PC-9 (cell line): ENCODE data around the gene IGFL1. TPM values are rescaled to one million over a fixed set of nuclear protein-coding genes. Genes with fewer than 3 reads are reported as not detected.

Experiments used
- BruUV-seq: library from RNA; stranded (reverse); fragments of 400-500 nt; replicated peaks from 2 replicates; lab custom pipeline; 2021; lab: Mats Ljungman, UMichigan
- CTCF ChIA-PET: fragments of 300-600 bp; sonication (Branson Sonifier 250); formaldehyde crosslinking; loops from one replicate; lab custom pipeline; 2022; ENCODE audit warnings: antibody characterized with exemption; lab: Charles Lee
- POLR2A ChIA-PET: fragments of 300-600 bp; sonication (Branson Sonifier 250); formaldehyde crosslinking; loops from one replicate; lab custom pipeline; 2022; ENCODE audit warnings: antibody characterized with exemption; ENCODE audit not compliant: unreplicated experiment; lab: Charles Lee
- DNase-seq, 2 experiments: peaks; one replicate each; pipeline versions ENCODE4 v3.0.0 to v3.0.0-alpha.2; 2015 to 2022; ENCODE audit warnings: mixed read lengths in 1 of 2
- H2AFZ ChIP-seq: fragments of 200-600 bp; sonication (generic); 2 replicates; pipeline ENCODE4 v1.8.1; 2017; ENCODE audit warnings: antibody characterized with exemption
- H3F3A ChIP-seq: fragments of 200-600 bp; sonication (generic); 2 replicates; pipeline ENCODE4 v1.8.1; 2017; ENCODE audit warnings: antibody characterized with exemption, mild to moderate bottlenecking, low read depth; ENCODE audit not compliant: insufficient read depth
- H3K27ac ChIP-seq: fragments of 200-600 bp; sonication (generic); 2 replicates; pipeline ENCODE4 v1.6.1; 2016; ENCODE audit warnings: mixed run types
- H3K27me3 ChIP-seq: fragments of 200-600 bp; sonication (generic); 2 replicates; pipeline ENCODE4 v1.6.1; 2016; ENCODE audit warnings: low read depth, mixed run types; ENCODE audit not compliant: insufficient read depth
- H3K36me3 ChIP-seq: fragments of 200-600 bp; sonication (generic); 2 replicates; pipeline ENCODE4 v1.6.1; 2016; ENCODE audit warnings: low read depth, mixed run types
- H3K4me1 ChIP-seq: fragments of 200-600 bp; sonication (generic); replicated peaks from 2 replicates; pipeline ENCODE4 v1.6.1; 2016; ENCODE audit warnings: mixed run types; ENCODE audit not compliant: insufficient read depth
- H3K4me2 ChIP-seq: fragments of 200-600 bp; sonication (generic); 2 replicates; pipeline ENCODE4 v1.6.1; 2017; ENCODE audit warnings: mixed run types
- H3K4me3 ChIP-seq: fragments of 200-600 bp; sonication (generic); 2 replicates; pipeline ENCODE4 v1.6.1; 2016; ENCODE audit warnings: mixed run types
- H3K79me2 ChIP-seq: fragments of 200-600 bp; sonication (generic); 2 replicates; pipeline ENCODE4 v1.6.1; 2017; ENCODE audit warnings: low read depth, mixed run types
- H3K9me2 ChIP-seq: fragments of 200-600 bp; sonication (generic); 2 replicates; pipeline ENCODE4 v1.8.1; 2017; ENCODE audit warnings: mild to moderate bottlenecking; ENCODE audit not compliant: insufficient read depth
- H3K9me3 ChIP-seq: fragments of 200-600 bp; sonication (generic); 2 replicates; pipeline ENCODE4 v1.8.1; 2016; ENCODE audit warnings: low read depth; ENCODE audit not compliant: insufficient read depth
- H4K20me1 ChIP-seq: fragments of 200-600 bp; sonication (generic); 2 replicates; pipeline ENCODE4 v1.8.1; 2017; ENCODE audit not compliant: insufficient read depth
- CTCF ChIP-seq: fragments of 200-600 bp; sonication (generic); conservative IDR thresholded peaks from 2 replicates; pipeline ENCODE4 v1.6.1; 2017; ENCODE audit warnings: mixed run types, antibody characterized with exemption, mild to moderate bottlenecking, moderate library complexity
- EZH2 ChIP-seq: fragments of 200-600 bp; sonication (generic); IDR thresholded peaks from 2 replicates; pipeline ENCODE4 v1.8.0; 2017; ENCODE audit warnings: antibody characterized with exemption, low read depth
- intact Hi-C: fragments of 100-400 bp; cut with micrococcal nuclease; formaldehyde crosslinking; loops from one replicate; pipeline ENCODE4 v1.10.0; 2022; ENCODE audit not compliant: unreplicated experiment
- total RNA-seq: library from RNA; stranded (reverse); gene quantifications from 2 replicates; pipeline ENCODE4 v1.2.3, GENCODE V29; 2021

IGFL1 gene
- total RNA-seq, 1 experiment from 2014 or later, result 2.6 TPM

- Histone ChIP-seq H2AFZ (no peak overlapping the region), H4K20me1 (no peaks in the 10 kb centered on the region), H3K4me3 (no peak overlapping the region), H3K4me2 (no peak overlapping the region), H3K27ac (no peak overlapping the region), H3K9me3 (no peaks in the 10 kb centered on the region), H3K4me1 (peaks cover 45% of the 10 kb centered on the region), H3K79me2 (no peaks in the 10 kb centered on the region), H3K27me3 (no peaks in the 10 kb centered on the region), H3K36me3 (no peaks in the 10 kb centered on the region), H3K9me2 (no peaks in the 10 kb centered on the region), H3F3A (peaks cover 40% of the 10 kb centered on the region)
- intact Hi-C loops, result no loop called here
- no peak for TF ChIP-seq CTCF
- no peak for TF ChIP-seq EZH2
- ChIA-PET CTCF (interaction anchor here (0.6 kb wide), 1 partner anchor 293 kb away, joined by 5 read pairs; no protein-coding TSS in a partner anchor), POLR2A (no interaction called here)
- no peak for DNase-seq
- no TSS peak for BruUV-seq
Observed at GRCh38 chr19:46213806-46214205, 15.7 kb upstream of the IGFL1 start.

GRCh38 chr19:46216612-46217011 is 12.9 kb upstream of the IGFL1 start:
- intact Hi-C loops, result no loop called here
- Histone ChIP-seq H3F3A (peaks cover 26% of the 10 kb centered on the region), H3K9me3 (no peaks in the 10 kb centered on the region), H3K4me2 (no peak overlapping the region), H3K79me2 (no peaks in the 10 kb centered on the region), H2AFZ (no peak overlapping the region), H3K27me3 (no peaks in the 10 kb centered on the region), H3K36me3 (no peaks in the 10 kb centered on the region), H3K4me1 (peaks cover 31% of the 10 kb centered on the region), H3K9me2 (no peaks in the 10 kb centered on the region), H3K4me3 (no peak overlapping the region), H3K27ac (no peak overlapping the region), H4K20me1 (no peaks in the 10 kb centered on the region)
- POLR2A ChIA-PET, result no interaction called here
- no TSS peak for BruUV-seq
- TF ChIP-seq CTCF, result no peak
- TF ChIP-seq EZH2, result no peak
- CTCF ChIA-PET, result no interaction called here
- no peak for DNase-seq

DNA sequence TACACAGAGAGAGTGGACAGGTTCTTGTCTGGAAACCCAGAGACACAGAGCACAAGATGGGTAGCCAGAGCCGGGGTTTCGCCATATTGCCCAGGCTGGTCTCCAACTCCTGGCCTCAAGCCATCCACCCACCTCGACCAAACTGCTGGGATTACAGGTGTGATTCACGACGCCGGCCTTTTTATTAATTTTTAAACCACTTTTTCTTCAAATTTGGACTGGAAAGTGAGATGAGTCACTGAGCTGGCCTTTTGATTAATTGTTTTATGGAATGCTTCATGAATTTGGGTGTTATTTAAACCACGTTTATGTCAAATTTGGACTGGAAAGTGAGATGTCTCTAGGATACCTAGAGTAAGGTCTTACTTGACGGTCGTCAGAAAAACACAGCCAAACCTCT is 12.1 kb upstream of the IGFL1 start:
- peaks cover 23% of the 10 kb centered on the region for H3F3A ChIP-seq
- no peaks in the 10 kb centered on the region for H3K79me2 ChIP-seq
- TF ChIP-seq CTCF, result no peak
- H3K27ac ChIP-seq, result no peak overlapping the region
- ChIA-PET CTCF (no interaction called here), POLR2A (no interaction called here)
- H3K4me1 ChIP-seq, result peaks cover 29% of the 10 kb centered on the region
- intact Hi-C loops, result no loop called here
- no peak overlapping the region for H3K4me2 ChIP-seq
- no peaks in the 10 kb centered on the region for H3K36me3 ChIP-seq
- no peaks in the 10 kb centered on the region for H3K27me3 ChIP-seq
- no TSS peak for BruUV-seq
- H3K4me3 ChIP-seq, result no peak overlapping the region
- no peaks in the 10 kb centered on the region for H3K9me3 ChIP-seq
- H3K9me2 ChIP-seq, result no peaks in the 10 kb centered on the region
- DNase-seq, result no peak
- H2AFZ ChIP-seq, result no peak overlapping the region
- H4K20me1 ChIP-seq, result no peaks in the 10 kb centered on the region
